ENCODE measurements around the gene PAK5. TPM values are rescaled to one million over a fixed set of nuclear protein-coding genes. Genes with fewer than 3 reads are reported as not detected.

Gene PAK5
- total and polyA plus RNA-seq, 2 donors, result 0.05 to 0.48 TPM

DNA sequence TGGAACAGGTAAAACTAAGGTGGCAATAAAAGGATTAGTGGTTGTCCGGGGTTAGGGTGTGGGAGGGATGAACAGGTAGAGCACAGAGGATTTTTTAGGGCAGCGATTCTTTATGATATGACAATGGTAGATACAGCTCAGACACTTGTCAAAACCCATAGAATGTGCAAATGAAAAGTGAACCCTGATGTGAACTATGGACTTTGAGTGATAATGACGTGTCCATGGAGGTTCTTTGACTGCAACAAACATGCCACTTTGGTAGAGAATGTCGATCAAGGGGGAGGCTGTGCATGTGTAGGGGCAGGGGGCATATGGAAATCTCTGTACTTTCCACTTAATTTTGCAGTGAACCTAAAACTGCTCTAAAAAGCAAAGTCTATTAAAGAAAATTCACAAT, 223.8 kb downstream of the PAK5 start:
- H3K36me3 ChIP-seq (ENCODE audit: insufficient read depth), result no peaks in the 10 kb centered on the region
- no peak for DNase-seq (ENCODE audit: extremely low spot score)
- H3K4me1 ChIP-seq (ENCODE audit: insufficient read depth), result no peaks in the 10 kb centered on the region
- WGBS, result 61% methylated on average over 4 of the region's 4 CpGs
- H3K27ac ChIP-seq (ENCODE audit: low read depth), result no peak overlapping the region
- no peak overlapping the region for H3K4me3 ChIP-seq (ENCODE audit: low read depth, low read length)

DNA sequence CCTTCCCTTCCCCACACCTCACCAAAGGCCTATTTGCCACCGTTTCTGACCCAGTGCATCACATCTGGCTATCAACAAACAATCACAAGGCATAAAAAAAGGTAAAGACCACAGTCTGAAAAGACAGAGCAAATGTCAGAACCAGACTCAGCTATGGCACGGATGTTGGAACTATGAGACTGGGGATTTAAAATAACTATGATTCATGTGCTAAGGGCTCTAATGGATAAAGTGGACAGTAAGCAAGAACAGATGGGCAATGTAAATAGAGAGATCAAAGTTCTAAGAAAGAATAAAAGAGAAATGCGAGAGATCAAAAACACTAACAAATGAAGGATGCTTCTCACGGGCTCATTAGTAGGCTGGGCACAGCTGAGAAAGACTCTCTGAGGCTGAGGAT, 225.0 kb downstream of the PAK5 start:
- no peak for DNase-seq (ENCODE audit: extremely low spot score)
- WGBS, result 52% methylated on average over 4 of the region's 4 CpGs
- H3K4me1 ChIP-seq (ENCODE audit: insufficient read depth), result no peaks in the 10 kb centered on the region
- H3K36me3 ChIP-seq (ENCODE audit: insufficient read depth), result no peaks in the 10 kb centered on the region
- no peak overlapping the region for H3K27ac ChIP-seq (ENCODE audit: low read depth)
- H3K4me3 ChIP-seq (ENCODE audit: low read depth, low read length), result no peak overlapping the region

DNA sequence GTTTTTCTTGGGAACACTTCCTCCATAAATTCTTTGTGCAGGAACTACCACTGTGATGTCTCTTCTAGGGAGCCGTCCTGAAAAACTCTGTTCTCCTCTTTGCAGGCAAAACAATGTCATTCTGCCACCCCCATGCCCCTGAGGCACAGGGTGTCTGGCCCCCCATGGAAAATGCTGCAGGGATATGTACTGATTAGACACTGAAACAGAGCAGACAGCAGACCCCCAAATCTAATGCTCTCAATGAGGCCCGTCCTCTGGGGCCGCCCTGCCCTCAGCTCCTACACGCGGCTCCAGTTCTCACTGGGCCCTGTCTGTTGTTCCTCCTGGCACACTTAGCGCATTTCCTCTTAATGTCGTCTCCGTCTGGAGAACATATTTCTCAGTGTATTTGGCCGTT, 227.0 kb downstream of the PAK5 start:
- no peak overlapping the region for H3K27ac ChIP-seq (ENCODE audit: low read depth)
- DNase-seq (ENCODE audit: extremely low spot score), result no peak
- no peak overlapping the region for H3K4me3 ChIP-seq (ENCODE audit: low read depth, low read length)
- 89% methylated on average over 9 of the region's 9 CpGs for WGBS
- no peaks in the 10 kb centered on the region for H3K36me3 ChIP-seq (ENCODE audit: insufficient read depth)
- no peaks in the 10 kb centered on the region for H3K4me1 ChIP-seq (ENCODE audit: insufficient read depth)

DNA sequence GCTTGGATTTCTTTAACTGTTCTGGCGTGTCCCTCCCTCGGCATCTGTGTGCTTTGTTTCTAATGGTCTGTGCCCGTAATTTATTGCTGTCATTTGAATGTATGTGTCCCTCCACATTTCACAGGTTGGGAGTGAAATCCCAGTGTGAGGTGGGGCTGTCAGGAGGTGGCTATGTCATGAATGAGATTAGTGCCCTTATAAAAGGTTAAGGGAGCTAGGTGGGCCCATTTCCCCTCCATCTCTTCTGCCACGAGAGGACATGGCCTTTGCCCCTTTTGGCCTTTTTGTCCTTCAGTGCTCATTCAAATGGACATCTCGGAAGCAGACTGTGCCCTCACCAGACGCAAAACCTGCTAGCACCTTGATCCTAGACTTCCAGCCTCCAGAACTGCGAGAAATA, 228.2 kb downstream of the PAK5 start:
- no peaks in the 10 kb centered on the region for H3K4me1 ChIP-seq (ENCODE audit: insufficient read depth)
- DNase-seq (ENCODE audit: extremely low spot score), result no peak

DNA sequence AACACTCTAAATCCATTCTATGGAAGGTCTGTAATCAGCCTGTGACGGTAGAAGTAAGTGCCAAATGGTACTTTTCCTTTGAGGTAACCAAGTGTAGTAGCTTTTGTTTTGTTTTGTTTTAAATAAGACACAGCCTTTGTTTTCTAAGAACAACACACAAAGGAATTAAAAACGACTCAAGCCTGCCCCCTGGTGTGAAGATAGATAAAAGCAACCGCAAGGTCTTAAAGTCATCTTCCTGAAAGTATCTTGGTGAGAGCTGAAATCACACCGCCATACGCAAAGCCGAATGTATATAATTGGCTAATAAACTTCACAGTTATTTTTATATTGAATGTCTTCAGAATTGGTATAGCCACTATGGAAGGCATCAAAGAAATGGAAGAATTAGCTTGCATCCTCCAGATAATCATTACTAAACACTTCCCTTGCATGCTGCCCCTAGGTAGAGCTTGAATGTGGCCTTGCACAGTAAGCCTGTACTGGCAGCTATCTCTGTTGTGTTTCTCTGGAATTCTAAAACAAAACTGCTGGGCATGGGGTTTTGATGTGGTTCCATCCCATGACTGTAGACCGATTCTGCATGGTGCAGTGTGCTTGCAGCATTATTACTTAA, 228.9 kb downstream of the PAK5 start:
- Histone ChIP-seq H3K27ac (ENCODE audit: low read depth) (no peak overlapping the region), H3K4me1 (ENCODE audit: insufficient read depth) (no peaks in the 10 kb centered on the region), H3K4me3 (ENCODE audit: low read depth, low read length) (no peak overlapping the region), H3K36me3 (ENCODE audit: insufficient read depth) (no peaks in the 10 kb centered on the region)
- 32% methylated on average over 7 of the region's 7 CpGs for WGBS
- DNase-seq (ENCODE audit: extremely low spot score), result peak; percentile 43

More for the DNA sequence above, 228.2 kb downstream of the PAK5 start:
- 78% methylated on average over 7 of the region's 7 CpGs for WGBS
- Histone ChIP-seq H3K4me3 (ENCODE audit: low read depth, low read length) (no peak overlapping the region), H3K36me3 (ENCODE audit: insufficient read depth) (no peaks in the 10 kb centered on the region), H3K27ac (ENCODE audit: low read depth) (no peak overlapping the region)

DNA sequence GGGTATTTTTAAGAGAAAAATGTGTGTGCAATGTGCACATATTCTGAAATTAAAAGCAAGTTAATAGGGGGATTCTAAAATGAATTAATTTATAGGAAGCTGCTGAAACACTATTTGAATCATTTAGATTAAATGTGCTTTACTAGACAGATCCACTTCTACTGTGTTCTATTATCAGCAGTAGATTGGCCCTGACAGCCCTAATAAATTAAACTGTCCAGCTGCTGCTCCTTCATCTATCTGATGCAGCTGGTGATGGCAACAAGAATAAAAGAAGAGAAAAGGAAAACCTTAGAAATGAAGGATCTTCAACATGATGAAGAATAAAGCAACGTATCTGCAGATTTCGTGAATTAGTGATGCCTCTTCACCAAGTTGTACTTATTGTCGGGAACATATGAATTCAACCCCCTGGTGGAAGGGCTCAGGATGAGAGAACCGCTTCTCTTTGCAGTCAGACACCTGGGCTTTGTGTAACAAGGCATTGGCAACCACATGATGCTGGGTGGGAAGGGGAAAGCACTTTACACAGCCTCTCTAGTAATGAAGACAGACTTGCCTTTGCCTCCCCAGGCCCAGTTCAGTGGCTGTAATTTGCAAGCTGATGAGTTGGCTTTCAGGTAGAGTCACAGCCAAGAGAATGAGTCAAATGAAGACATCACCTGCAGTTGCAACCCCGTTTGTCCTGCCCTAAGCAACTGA, 230.1 kb downstream of the PAK5 start:
- H3K4me1 ChIP-seq (ENCODE audit: insufficient read depth), result no peaks in the 10 kb centered on the region
- H3K4me3 ChIP-seq (ENCODE audit: low read depth, low read length), result no peak overlapping the region
- H3K36me3 ChIP-seq (ENCODE audit: insufficient read depth), result no peaks in the 10 kb centered on the region
- no peak overlapping the region for H3K27ac ChIP-seq (ENCODE audit: low read depth)
- no peak for DNase-seq (ENCODE audit: extremely low spot score)
- 89% methylated on average over 5 of the region's 5 CpGs for WGBS

DNA sequence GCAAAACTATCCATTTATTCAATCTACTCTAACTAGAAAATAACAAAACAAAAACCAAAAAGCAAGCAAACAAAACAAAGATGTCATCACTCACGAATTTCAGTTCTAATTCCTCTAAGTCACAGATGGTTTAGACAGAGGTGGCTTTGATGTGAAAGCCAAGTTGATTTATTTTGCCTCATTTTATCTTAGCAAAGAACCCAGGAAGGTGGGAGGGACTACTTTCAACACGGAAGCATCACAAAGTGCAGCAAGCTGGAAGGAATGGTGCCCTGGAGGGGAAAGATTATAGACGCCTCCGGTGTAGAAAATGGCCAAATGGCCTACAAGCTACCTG, 236.1 kb downstream of the PAK5 start:
- DNase-seq (ENCODE audit: extremely low spot score), result no peak
- H3K4me3 ChIP-seq (ENCODE audit: low read depth, low read length), result no peak overlapping the region
- 39% methylated on average over 4 of the region's 4 CpGs for WGBS
- H3K27ac ChIP-seq (ENCODE audit: low read depth), result no peak overlapping the region
- H3K36me3 ChIP-seq (ENCODE audit: insufficient read depth), result no peaks in the 10 kb centered on the region
- no peaks in the 10 kb centered on the region for H3K4me1 ChIP-seq (ENCODE audit: insufficient read depth)

DNA sequence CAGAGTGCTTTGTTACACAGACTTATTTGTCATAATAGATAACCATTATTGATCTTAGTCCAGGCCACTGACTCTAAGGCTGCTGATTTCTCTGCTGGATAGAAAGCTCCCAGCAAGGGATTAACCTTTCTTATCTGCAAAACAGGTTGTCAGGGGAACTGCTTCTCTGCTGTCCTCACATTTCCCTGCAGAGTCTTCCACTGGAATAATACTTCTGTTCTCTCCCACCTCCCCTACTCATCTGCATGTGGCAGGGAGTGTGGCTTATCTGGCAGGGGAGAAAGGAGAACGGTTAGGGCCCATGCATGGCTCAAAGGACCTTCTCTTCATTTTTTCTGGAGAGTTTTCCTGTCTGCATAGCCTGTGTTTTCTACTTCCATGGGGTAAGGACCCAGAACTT, 238.3 kb downstream of the PAK5 start:
- DNase-seq (ENCODE audit: extremely low spot score), result no peak

DNA sequence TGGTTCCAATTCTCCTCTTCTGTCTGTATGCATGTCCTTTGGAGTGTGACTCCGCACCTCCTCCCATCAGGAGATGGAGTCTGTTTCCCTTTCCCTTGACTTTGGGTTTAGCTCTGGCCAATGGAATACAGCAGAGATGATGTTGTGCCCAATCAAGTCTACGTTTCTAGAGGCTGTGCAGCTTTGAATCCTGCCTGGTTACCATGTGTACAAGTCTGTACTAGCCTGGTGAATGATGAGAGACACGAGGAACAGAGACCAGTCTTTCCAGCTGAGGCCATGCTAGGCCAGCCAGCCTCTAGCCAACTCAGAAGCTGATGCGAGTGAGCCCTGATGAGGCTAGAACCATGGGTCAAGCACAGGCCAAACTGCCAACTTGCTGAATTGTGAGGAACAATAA, 241.3 kb downstream of the PAK5 start:
- WGBS, result 75% methylated on average over 4 of the region's 4 CpGs
- H3K27ac ChIP-seq (ENCODE audit: low read depth), result no peak overlapping the region
- no peak overlapping the region for H3K4me3 ChIP-seq (ENCODE audit: low read depth, low read length)
- DNase-seq (ENCODE audit: extremely low spot score), result no peak
- no peaks in the 10 kb centered on the region for H3K4me1 ChIP-seq (ENCODE audit: insufficient read depth)
- H3K36me3 ChIP-seq (ENCODE audit: insufficient read depth), result no peaks in the 10 kb centered on the region

More for the DNA sequence above, 238.3 kb downstream of the PAK5 start:
- 15% methylated on average over 1 of the region's 1 CpG for WGBS
- no peak overlapping the region for H3K4me3 ChIP-seq (ENCODE audit: low read depth, low read length)
- H3K27ac ChIP-seq (ENCODE audit: low read depth), result no peak overlapping the region
- no peaks in the 10 kb centered on the region for H3K4me1 ChIP-seq (ENCODE audit: insufficient read depth)
- no peaks in the 10 kb centered on the region for H3K36me3 ChIP-seq (ENCODE audit: insufficient read depth)

DNA sequence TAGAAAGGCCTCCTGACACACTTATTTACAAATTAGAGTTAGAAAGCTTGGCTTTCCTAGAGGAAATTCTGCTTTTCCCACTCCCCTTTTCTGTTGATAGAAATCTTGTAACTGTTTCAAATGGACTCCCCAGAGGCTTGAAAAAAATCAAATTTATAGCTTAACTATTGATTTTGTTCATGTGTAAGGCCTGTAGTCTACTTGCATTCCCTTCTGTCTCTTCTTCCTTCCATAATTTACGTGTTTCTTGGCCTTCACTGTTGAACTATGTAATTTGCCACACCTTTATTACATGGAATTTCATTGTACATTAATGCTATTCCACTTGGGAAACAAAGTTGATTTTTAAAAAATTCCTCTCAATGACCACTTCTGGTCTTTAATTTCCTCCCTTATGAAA, 243.1 kb downstream of the PAK5 start:
- Histone ChIP-seq H3K36me3 (ENCODE audit: insufficient read depth) (no peaks in the 10 kb centered on the region), H3K27ac (ENCODE audit: low read depth) (no peak overlapping the region), H3K4me1 (ENCODE audit: insufficient read depth) (no peaks in the 10 kb centered on the region), H3K4me3 (ENCODE audit: low read depth, low read length) (no peak overlapping the region)
- WGBS, result 61% methylated on average over 1 of the region's 1 CpG
- DNase-seq (ENCODE audit: extremely low spot score), result no peak

DNA sequence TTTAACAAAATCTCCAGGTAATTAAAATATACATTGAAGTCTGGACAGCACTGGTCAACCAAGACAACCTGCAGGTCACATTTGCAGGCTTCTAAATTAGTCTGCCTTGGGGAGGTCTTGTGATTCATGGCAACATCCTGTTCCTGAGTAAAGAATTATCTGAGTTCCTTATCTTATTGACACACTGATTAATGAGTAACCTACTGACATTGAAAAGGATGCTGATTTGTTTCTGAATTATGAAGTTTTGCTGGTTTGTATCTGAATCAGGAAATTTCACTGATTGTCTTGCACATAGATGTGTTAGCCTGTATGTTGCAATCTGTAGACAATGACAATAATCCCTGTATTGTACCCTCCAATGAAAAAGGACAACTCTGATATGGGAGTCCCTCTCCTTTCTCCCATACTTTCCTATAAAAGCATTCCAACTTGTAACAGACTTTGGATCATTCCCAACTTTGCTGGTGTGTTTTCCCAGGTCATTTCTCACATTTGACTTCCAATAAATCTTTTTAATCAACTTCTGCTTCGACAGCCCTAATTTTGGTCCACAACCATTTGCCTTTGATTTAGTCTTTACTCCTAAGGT, 244.5 kb downstream of the PAK5 start:
- DNase-seq (ENCODE audit: extremely low spot score), result no peak
- H3K36me3 ChIP-seq (ENCODE audit: insufficient read depth), result no peaks in the 10 kb centered on the region
- no peak overlapping the region for H3K27ac ChIP-seq (ENCODE audit: low read depth)
- no peaks in the 10 kb centered on the region for H3K4me1 ChIP-seq (ENCODE audit: insufficient read depth)
- H3K4me3 ChIP-seq (ENCODE audit: low read depth, low read length), result no peak overlapping the region
- WGBS, result 55% methylated on average over 1 of the region's 1 CpG

DNA sequence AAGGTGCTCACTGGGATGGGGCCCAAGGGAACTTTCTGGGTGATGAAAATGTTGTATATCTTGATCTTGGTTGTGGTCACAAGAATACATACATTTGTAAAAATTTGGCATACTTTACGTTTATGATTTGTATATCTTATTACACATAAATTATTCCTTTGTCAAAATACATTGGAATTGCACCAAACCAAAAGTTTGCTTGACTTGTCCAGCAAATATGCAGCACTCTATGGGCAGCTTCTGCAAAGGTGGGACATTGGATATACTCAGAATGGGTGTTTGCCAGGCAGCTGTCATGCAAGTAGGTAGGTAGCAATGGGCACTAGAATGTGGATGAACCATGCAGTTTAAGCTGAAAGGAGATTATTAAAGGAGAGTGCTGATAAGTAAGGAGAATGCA, 246.5 kb downstream of the PAK5 start:
- Histone ChIP-seq H3K27ac (ENCODE audit: low read depth) (no peak overlapping the region), H3K36me3 (ENCODE audit: insufficient read depth) (no peaks in the 10 kb centered on the region), H3K4me3 (ENCODE audit: low read depth, low read length) (no peak overlapping the region), H3K4me1 (ENCODE audit: insufficient read depth) (no peaks in the 10 kb centered on the region)
- DNase-seq (ENCODE audit: extremely low spot score), result no peak
- WGBS, result 26% methylated on average over 1 of the region's 1 CpG

DNA sequence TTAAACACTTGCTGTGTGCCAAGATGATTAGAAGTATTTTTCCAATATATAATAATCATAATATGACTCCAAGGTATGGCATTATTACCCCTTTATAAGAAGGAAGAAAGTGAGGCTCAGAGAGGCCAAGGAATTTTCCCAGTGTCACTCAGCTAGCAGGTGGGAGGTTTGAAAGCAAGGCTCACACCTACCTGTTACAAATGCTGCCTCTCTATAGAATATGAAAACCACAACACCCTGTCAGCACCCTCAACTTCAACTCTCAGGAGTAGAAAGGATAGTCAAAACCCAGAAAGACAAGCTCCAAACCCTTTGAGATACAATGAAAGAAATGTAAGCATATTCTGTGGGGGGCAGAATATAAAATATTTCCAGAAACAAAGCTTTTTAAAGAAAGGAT, 247.8 kb downstream of the PAK5 start:
- Histone ChIP-seq H3K4me3 (ENCODE audit: low read depth, low read length) (no peak overlapping the region), H3K4me1 (ENCODE audit: insufficient read depth) (no peaks in the 10 kb centered on the region), H3K27ac (ENCODE audit: low read depth) (no peak overlapping the region), H3K36me3 (ENCODE audit: insufficient read depth) (no peaks in the 10 kb centered on the region)
- DNase-seq (ENCODE audit: extremely low spot score), result no peak

DNA sequence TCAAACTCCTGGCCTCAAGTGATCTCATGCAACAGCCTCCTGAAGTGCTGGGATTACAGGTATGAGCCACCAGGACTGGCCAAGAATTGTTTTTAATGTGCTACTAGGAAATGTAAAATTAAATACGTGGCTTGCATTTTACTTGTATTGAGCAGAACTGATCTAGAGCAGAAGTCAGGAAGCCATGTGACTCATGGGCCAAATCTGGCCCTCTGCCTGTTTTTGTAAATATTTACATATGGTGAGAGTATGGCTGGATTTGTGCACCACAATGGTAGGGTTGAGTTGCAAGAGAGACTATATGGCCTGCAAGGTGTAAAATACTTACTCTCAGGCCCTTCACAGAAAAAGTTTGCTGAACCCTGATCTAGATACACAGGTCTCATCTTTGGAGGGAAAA, 248.7 kb downstream of the PAK5 start:
- H3K4me1 ChIP-seq (ENCODE audit: insufficient read depth), result no peaks in the 10 kb centered on the region
- no peaks in the 10 kb centered on the region for H3K36me3 ChIP-seq (ENCODE audit: insufficient read depth)
- H3K27ac ChIP-seq (ENCODE audit: low read depth), result no peak overlapping the region
- 49% methylated on average over 1 of the region's 1 CpG for WGBS
- DNase-seq (ENCODE audit: extremely low spot score), result no peak
- no peak overlapping the region for H3K4me3 ChIP-seq (ENCODE audit: low read depth, low read length)

All from urinary bladder (tissue), 4 donors.